ENCODE results near the gene SMAP1.

- TF ChIP-seq TAF1 (IDR thresholded peaks at IDR 0.05; ENCODE audit: borderline replicate concordance, low read depth, low read length) (no peak), POLR2A (IDR thresholded peaks at IDR 0.05; ENCODE audit: low read depth, low read length) (no peak), POLR2AphosphoS5 (IDR thresholded peaks at IDR 0.05; ENCODE audit: low read depth, low read length) (no peak)
Measured at GRCh38 chr6:70675822-70676221, 8.1 kb downstream of the SMAP1 start.

All from GM12892 (cell line).